ENCODE measurements around the gene CAMK2A. TPM values are rescaled to one million over a fixed set of nuclear protein-coding genes. Genes with fewer than 3 reads are reported as not detected.

CAMK2A gene
- polyA plus RNA-seq, 10 donors = 32.6 to 93.3 (median 67.5) TPM

- DNase-seq = peak in 1 of 3 donors; percentile 82
Observed at GRCh38 chr5:150317048-150318003, 27.8 kb upstream of the CAMK2A start.

GRCh38 chr5:150316320-150316719 is 26.7 kb upstream of the CAMK2A start:
- DNase-seq = no peak

- no peak for DNase-seq
Observed at GRCh38 chr5:150315245-150315644, 25.7 kb upstream of the CAMK2A start.

GRCh38 chr5:150313921-150314716 is 24.5 kb upstream of the CAMK2A start:
- no peak for DNase-seq

- no peak for DNase-seq
Observed at GRCh38 chr5:150313501-150313900, 23.9 kb upstream of the CAMK2A start.

GRCh38 chr5:150312518-150312917 is 22.9 kb upstream of the CAMK2A start:
- DNase-seq = no peak

- DNase-seq = no peak
Observed at GRCh38 chr5:150311015-150311692, 21.6 kb upstream of the CAMK2A start.

GRCh38 chr5:150310246-150310645 is 20.7 kb upstream of the CAMK2A start:
- DNase-seq = no peak

- DNase-seq = no peak
Observed at GRCh38 chr5:150309886-150310239, 20.3 kb upstream of the CAMK2A start.

GRCh38 chr5:150309101-150309885 is 19.7 kb upstream of the CAMK2A start:
- peak in 2 of 3 donors; percentile 59 to 79 for DNase-seq

- DNase-seq = no peak
Observed at GRCh38 chr5:150307617-150308426, 18.2 kb upstream of the CAMK2A start.

- no peak for DNase-seq
Observed at GRCh38 chr5:150306775-150307174, 17.2 kb upstream of the CAMK2A start.

- peak in 1 of 3 donors; percentile 57 for DNase-seq
Observed at GRCh38 chr5:150305557-150305956, 16.0 kb upstream of the CAMK2A start.

GRCh38 chr5:150305095-150305494 is 15.5 kb upstream of the CAMK2A start:
- DNase-seq = no peak

GRCh38 chr5:150304481-150305081 is 15.0 kb upstream of the CAMK2A start:
- DNase-seq = no peak

- peak in 1 of 3 donors; percentile 68 for DNase-seq
Observed at GRCh38 chr5:150303660-150304386, 14.2 kb upstream of the CAMK2A start.

- DNase-seq = no peak
Observed at GRCh38 chr5:150303070-150303615, 13.6 kb upstream of the CAMK2A start.

GRCh38 chr5:150302301-150303069 is 12.9 kb upstream of the CAMK2A start, which contains the start of gene ARSI:
TSS of gene ARSI (minus strand) at chr5:150302905. CDS start at chr5:150302373, 532 bp downstream.
- DNase-seq = peak; percentile 78 to 91 (median 85)

Measured in muscle of back (tissue), 11 donors.